H1 (cell line): ENCODE measurements around the gene POLR2A. TPM values are rescaled to one million over a fixed set of nuclear protein-coding genes. Genes with fewer than 3 reads are reported as not detected.
"Not testable (repeated sequence)": the region's sequence is repeated elsewhere in the genome, so short reads cannot be mapped to it uniquely, and the experiment has no call there.

Source experiments
- CTCF ChIA-PET: fragments of 300-600 bp; sonication (Branson Sonifier 250); formaldehyde crosslinking; loops from one replicate; lab custom pipeline; 2021; ENCODE audit not compliant: partially characterized antibody; lab: Charles Lee
- POLR2A ChIA-PET: fragments of 300-600 bp; sonication (Branson Sonifier 250); formaldehyde crosslinking; loops from one replicate; lab custom pipeline; 2021; ENCODE audit warnings: inconsistent platforms; ENCODE audit not compliant: partially characterized antibody; lab: Charles Lee
- DNase-seq, 2 experiments: peaks; one replicate each; pipeline versions ENCODE4 v3.0.0 to v3.0.0-alpha.2; 2010 to 2022; ENCODE audit warnings: low spot score in 2 of 2, low read depth in 1 of 2, mixed read lengths in 1 of 2
- FAIRE-seq: peaks from 2 replicates; lab custom pipeline; 2011; peaks lifted over from hg19 to GRCh38; lab: Jason Lieb, UNC
- H2AFZ ChIP-seq: 2 replicates; pipeline ENCODE4 v1.8.1; 2012; ENCODE audit warnings: low read length, inconsistent platforms
- H2AK5ac ChIP-seq: 2 replicates; pipeline ENCODE4 v1.6.1; 2013; ENCODE audit warnings: low read depth, low read length
- H2BK120ac ChIP-seq: replicated peaks from 2 replicates; pipeline ENCODE3; 2013; ENCODE audit warnings: low read depth, low read length, inconsistent platforms
- H2BK12ac ChIP-seq: 2 replicates; pipeline ENCODE4 v1.6.1; 2013; ENCODE audit warnings: low read depth, low read length
- H2BK15ac ChIP-seq: 2 replicates; pipeline ENCODE4 v1.6.1; 2013; ENCODE audit warnings: low read length
- H2BK20ac ChIP-seq: 2 replicates; pipeline ENCODE4 v1.6.1; 2013; ENCODE audit warnings: low read length
- H2BK5ac ChIP-seq: 2 replicates; pipeline ENCODE4 v1.6.1; 2013; ENCODE audit warnings: low read depth, low read length
- H3K14ac ChIP-seq: 2 replicates; pipeline ENCODE4 v1.6.1; 2013; ENCODE audit warnings: inconsistent platforms; ENCODE audit not compliant: insufficient read length
- H3K18ac ChIP-seq: 2 replicates; pipeline ENCODE4 v1.6.1; 2013; ENCODE audit warnings: low read length; ENCODE audit errors: extremely low read depth
- H3K23ac ChIP-seq: 2 replicates; pipeline ENCODE4 v1.6.1; 2013; ENCODE audit warnings: inconsistent platforms; ENCODE audit not compliant: insufficient read length
- H3K23me2 ChIP-seq: 2 replicates; pipeline ENCODE4 v1.6.1; 2013; ENCODE audit warnings: low read depth, low read length
- H3K27ac ChIP-seq: 2 replicates; pipeline ENCODE4 v1.6.1; 2011; ENCODE audit warnings: low read depth, low read length, inconsistent platforms
- H3K27me3 ChIP-seq, 4 experiments: replicated peaks in 1 of 4; 1 replicate in 1 of 4; 2 replicates in 3 of 4; pipeline versions ENCODE4 v1.6.1 to v1.8.1; 2011 to 2013; ENCODE audit warnings: low read length in 3 of 4, mild to moderate bottlenecking in 3 of 4, inconsistent platforms in 2 of 4, mixed read lengths in 2 of 4, moderate library complexity in 1 of 4; ENCODE audit not compliant: control insufficient read depth in 3 of 4, insufficient read depth in 3 of 4; ENCODE audit errors: extremely low read depth in 1 of 4
- H3K36me3 ChIP-seq, 4 experiments: 2 replicates each; pipeline versions ENCODE4 v1.6.1 to v1.8.1; 2011 to 2013; ENCODE audit warnings: mild to moderate bottlenecking in 4 of 4, low read length in 3 of 4, moderate library complexity in 2 of 4, control low read depth in 1 of 4, inconsistent platforms in 1 of 4; ENCODE audit not compliant: insufficient read depth in 4 of 4, control insufficient read depth in 2 of 4
- H3K4ac ChIP-seq: replicated peaks from 2 replicates; pipeline ENCODE3; 2013; ENCODE audit warnings: low read length, low read depth, mixed read lengths, inconsistent platforms; ENCODE audit not compliant: insufficient read length
- H3K4me1 ChIP-seq, 4 experiments: replicated peaks in 1 of 4; 1 replicate in 1 of 4; 2 replicates in 3 of 4; pipeline versions ENCODE4 v1.6.1 to v1.8.1; 2011 to 2013; ENCODE audit warnings: low read length in 3 of 4, inconsistent platforms in 2 of 4, mixed read lengths in 1 of 4; ENCODE audit not compliant: insufficient read depth in 4 of 4, control insufficient read depth in 3 of 4
- H3K4me2 ChIP-seq, 2 experiments: 2 replicates each; pipeline versions ENCODE4 v1.6.1 to v1.8.1; 2011 to 2013; ENCODE audit warnings: low read depth in 2 of 2, low read length in 2 of 2, control low read depth in 1 of 2, inconsistent platforms in 1 of 2, mild to moderate bottlenecking in 1 of 2; ENCODE audit not compliant: insufficient read depth in 1 of 2
- H3K4me3 ChIP-seq, 4 experiments: fragments of 200-600, 300-600 bp in 1 of 4; sonication (generic), shearing (Covaris generic), sonication (Bioruptor Twin) in 1 of 4; 2 replicates each; pipeline versions ENCODE4 v1.5.1 to v1.8.1; 2011 to 2016; ENCODE audit warnings: low read length in 4 of 4, low read depth in 3 of 4, control low read depth in 2 of 4, inconsistent platforms in 2 of 4, mild to moderate bottlenecking in 2 of 4, mixed read lengths in 1 of 4, moderate library complexity in 1 of 4; ENCODE audit not compliant: insufficient read depth in 2 of 4; ENCODE audit errors: extremely low read depth in 1 of 4
- H3K56ac ChIP-seq: replicated peaks from 2 replicates; pipeline ENCODE3; 2013; ENCODE audit warnings: low read depth, mild to moderate bottlenecking, mixed read lengths, low read length, inconsistent platforms; ENCODE audit not compliant: insufficient read length
- H3K79me1 ChIP-seq: 2 replicates; pipeline ENCODE4 v1.6.1; 2013; ENCODE audit warnings: low read depth, low read length, control low read depth
- H3K79me2 ChIP-seq, 2 experiments: 2 replicates each; pipeline versions ENCODE4 v1.6.1 to v1.8.1; 2012 to 2013; ENCODE audit warnings: low read length in 2 of 2, mild to moderate bottlenecking in 2 of 2, inconsistent platforms in 1 of 2; ENCODE audit not compliant: insufficient read depth in 2 of 2, control insufficient read depth in 1 of 2
- H3K9ac ChIP-seq, 4 experiments: replicated peaks in 1 of 4; 1 replicate in 1 of 4; 2 replicates in 3 of 4; pipeline versions ENCODE4 v1.6.1 to v1.8.1; 2011 to 2013; ENCODE audit warnings: low read depth in 3 of 4, low read length in 3 of 4, control low read depth in 2 of 4, mild to moderate bottlenecking in 2 of 4, moderate library complexity in 2 of 4, inconsistent platforms in 1 of 4; ENCODE audit errors: extremely low read depth in 1 of 4
- H3K9me3 ChIP-seq, 2 experiments: 2 replicates each; pipeline versions ENCODE4 v1.6.1 to v1.8.1; 2012 to 2013; ENCODE audit warnings: mild to moderate bottlenecking in 2 of 2, moderate library complexity in 2 of 2, control low read depth in 1 of 2, inconsistent platforms in 1 of 2, low read depth in 1 of 2, low read length in 1 of 2, mixed read lengths in 1 of 2; ENCODE audit not compliant: insufficient read depth in 2 of 2
- H4K20me1 ChIP-seq, 2 experiments: replicated peaks in 1 of 2; 2 replicates each; pipeline versions ENCODE3 to v1.8.1; 2011 to 2013; ENCODE audit warnings: inconsistent platforms in 2 of 2, low read length in 2 of 2, mild to moderate bottlenecking in 1 of 2; ENCODE audit not compliant: insufficient read depth in 2 of 2, control insufficient read depth in 1 of 2
- H4K5ac ChIP-seq: 2 replicates; pipeline ENCODE4 v1.6.1; 2013; ENCODE audit warnings: low read length, low read depth, mixed read lengths, inconsistent platforms; ENCODE audit not compliant: insufficient read length
- H4K8ac ChIP-seq: 2 replicates; pipeline ENCODE4 v1.8.0; 2013; ENCODE audit warnings: mild to moderate bottlenecking, moderate library complexity, low read length, inconsistent platforms; ENCODE audit not compliant: insufficient read depth; ENCODE audit errors: extremely low read depth
- H4K91ac ChIP-seq: replicated peaks from 2 replicates; pipeline ENCODE3; 2013; ENCODE audit warnings: low read length, mixed read lengths, inconsistent platforms; ENCODE audit not compliant: insufficient read length
- WGBS, 2 experiments: shearing (Covaris generic) in 1 of 2; methylation state at CpG; one replicate each; pipeline versions ENCODE4 v1.1.6 to v1.1.7; 2013 to 2015; ENCODE audit warnings: low lambda C conversion rate in 2 of 2, mixed read lengths in 2 of 2, inconsistent platforms in 1 of 2, low coverage in 1 of 2, missing lambda C conversion rate in 1 of 2; ENCODE audit not compliant: insufficient replicate concordance in 2 of 2, insufficient coverage in 1 of 2, insufficient read length in 1 of 2; ENCODE audit errors: extremely low coverage in 1 of 2, missing lambda C conversion rate in 1 of 2; 5-methylcytosine and 5-hydroxymethylcytosine counted together
- polyA plus RNA-seq, 7 experiments: library from polyadenylated mRNA; depleted of rRNA in 3 of 7; stranded (reverse) in 5 of 7; unstranded in 2 of 7; fragments of >200 nt in 5 of 7; fragments of 200-250 nt in 2 of 7; gene quantifications; 1 replicate in 5 of 7; 2 replicates in 1 of 7; 4 replicates in 1 of 7; pipeline versions ENCODE4 v1.2.1 to v1.2.3, GENCODE V29; 2011 to 2013; ENCODE audit warnings: missing spikeins in 2 of 7, mixed read lengths in 2 of 7
- total RNA-seq: library from RNA; stranded (reverse); fragmentation: NEBNext Ultra II Directional; extraction: Animal tissue kit (Norgen Biotek cat#: 25700); gene quantifications from 2 replicates; pipeline ENCODE4 v1.2.1, GENCODE V29; 2021

POLR2A gene
- total and polyA plus RNA-seq, 2 of the 8 experiments (the other 6 are each of a cell fraction or from before 2014, with no cell fraction given) = 26.8 to 150 TPM

- H3K9ac ChIP-seq, H2AFZ ChIP-seq, H3K18ac ChIP-seq, H3K4ac ChIP-seq, H2BK15ac ChIP-seq, H4K20me1 ChIP-seq, H2BK120ac ChIP-seq, H3K23me2 ChIP-seq, H3K23ac ChIP-seq, H4K91ac ChIP-seq, H3K27me3 ChIP-seq, H3K9me3 ChIP-seq, H4K5ac ChIP-seq, H4K8ac ChIP-seq, DNase-seq, H2BK20ac ChIP-seq, H2BK5ac ChIP-seq, H3K4me2 ChIP-seq, FAIRE-seq, H2BK12ac ChIP-seq, H2AK5ac ChIP-seq, H3K56ac ChIP-seq, H3K4me3 ChIP-seq, H3K14ac ChIP-seq, H3K27ac ChIP-seq, H3K36me3 ChIP-seq: not testable (repeated sequence)
- H3K4me1 ChIP-seq = peaks cover 0 to 13% (median 11%) of the 10 kb centered on the region in 4 experiments; a peak in 6 of 7 replicates
- peaks cover 0 to 31% of the 10 kb centered on the region in 2 experiments; a peak in 2 of 4 replicates for H3K79me2 ChIP-seq
- peaks cover 12% of the 10 kb centered on the region for H3K79me1 ChIP-seq
- ChIA-PET CTCF (interaction anchor here (0.9 to 1.9 kb wide), 2 partner anchors 9 to 26 kb away, joined by 3 to 8 read pairs; no protein-coding TSS in a partner anchor), POLR2A (interaction anchor here (0.7 to 14.3 kb wide), 4 partner anchors 10 to 68 kb away, joined by 5 to 339 read pairs (median 118); partner anchors contain the start of genes CHRNB1, FGF11, POLR2A and TMEM102)
- WGBS, 2 experiments = 78% methylated on average over 5 of the region's 8 CpGs; no CpG with 5 or more reads in 1 of the 2 experiments
Measured at GRCh38 chr17:7474767-7475166, 9.4 kb upstream of the POLR2A start.
